Measurements from ENCODE around the gene ING4. TPM values are rescaled to one million over a fixed set of nuclear protein-coding genes. Genes with fewer than 3 reads are reported as not detected.

Gene ING4
- total and polyA plus RNA-seq, 2 of the 13 experiments (the other 11 are each of a cell fraction or from before 2014, with no cell fraction given), result 14.4 to 32.4 TPM

DNA sequence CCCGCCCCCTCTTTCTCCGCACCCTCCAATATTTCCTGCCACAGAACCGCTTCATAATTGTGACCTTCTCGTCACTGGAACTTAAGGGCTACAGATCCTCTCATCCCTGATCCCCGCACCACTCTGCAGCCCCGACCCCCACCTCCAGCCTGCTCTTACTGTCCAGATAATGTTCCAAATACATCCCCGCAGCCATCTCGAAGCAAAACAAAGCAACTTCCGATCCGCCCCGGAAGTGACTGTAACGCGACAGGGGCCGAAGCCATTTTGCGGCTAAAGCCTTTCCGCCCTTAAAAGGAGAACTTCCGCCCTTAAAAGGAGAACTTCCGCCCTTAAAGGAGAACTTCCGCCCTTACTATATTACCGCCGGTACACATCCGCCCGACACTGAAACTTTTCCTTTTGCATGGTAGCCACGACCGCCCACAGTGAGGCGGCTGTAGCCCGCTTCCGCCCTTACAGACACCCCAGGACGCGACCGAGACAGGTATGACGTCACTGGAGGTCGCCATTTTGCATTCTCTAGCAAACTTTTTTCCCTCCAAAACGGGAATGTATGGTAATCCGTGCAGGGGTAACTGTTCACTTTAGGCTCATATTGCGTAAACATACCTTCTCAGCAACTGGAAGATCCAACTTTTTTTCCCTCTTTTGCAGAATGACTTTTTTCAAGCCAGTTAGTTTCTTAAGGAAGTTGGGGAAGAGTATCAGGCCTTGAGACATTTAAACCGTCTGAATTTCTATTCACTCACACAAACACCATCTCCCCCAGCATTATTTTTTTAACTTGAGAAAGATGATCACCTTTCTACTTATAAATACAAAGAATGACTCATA lies at the start of gene ING4 (continued):
- peak; percentile 56; the same call in 1 of the 2 replicates for TF ChIP-seq ZNF547 (CRISPR knock-in tag; IDR thresholded peaks at IDR 0.05)
- TF ChIP-seq, protein P1, sequence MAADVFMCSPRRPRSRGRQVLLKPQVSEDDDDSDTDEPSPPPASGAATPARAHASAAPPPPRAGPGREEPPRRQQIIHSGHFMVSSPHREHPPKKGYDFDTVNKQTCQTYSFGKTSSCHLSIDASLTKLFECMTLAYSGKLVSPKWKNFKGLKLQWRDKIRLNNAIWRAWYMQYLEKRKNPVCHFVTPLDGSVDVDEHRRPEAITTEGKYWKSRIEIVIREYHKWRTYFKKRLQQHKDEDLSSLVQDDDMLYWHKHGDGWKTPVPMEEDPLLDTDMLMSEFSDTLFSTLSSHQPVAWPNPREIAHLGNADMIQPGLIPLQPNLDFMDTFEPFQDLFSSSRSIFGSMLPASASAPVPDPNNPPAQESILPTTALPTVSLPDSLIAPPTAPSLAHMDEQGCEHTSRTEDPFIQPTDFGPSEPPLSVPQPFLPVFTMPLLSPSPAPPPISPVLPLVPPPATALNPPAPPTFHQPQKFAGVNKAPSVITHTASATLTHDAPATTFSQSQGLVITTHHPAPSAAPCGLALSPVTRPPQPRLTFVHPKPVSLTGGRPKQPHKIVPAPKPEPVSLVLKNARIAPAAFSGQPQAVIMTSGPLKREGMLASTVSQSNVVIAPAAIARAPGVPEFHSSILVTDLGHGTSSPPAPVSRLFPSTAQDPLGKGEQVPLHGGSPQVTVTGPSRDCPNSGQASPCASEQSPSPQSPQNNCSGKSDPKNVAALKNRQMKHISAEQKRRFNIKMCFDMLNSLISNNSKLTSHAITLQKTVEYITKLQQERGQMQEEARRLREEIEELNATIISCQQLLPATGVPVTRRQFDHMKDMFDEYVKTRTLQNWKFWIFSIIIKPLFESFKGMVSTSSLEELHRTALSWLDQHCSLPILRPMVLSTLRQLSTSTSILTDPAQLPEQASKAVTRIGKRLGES (CRISPR knock-in tag; IDR thresholded peaks at IDR 0.05; ENCODE audit: borderline replicate concordance), result no peak
- TF ChIP-seq ZNF776 (CRISPR knock-in tag; IDR thresholded peaks at IDR 0.05), result no peak
- TF ChIP-seq PAF1 (CRISPR knock-in tag; IDR thresholded peaks at IDR 0.05), result no peak
- TF ChIP-seq ZNF607 (CRISPR knock-in tag; IDR thresholded peaks at IDR 0.05; ENCODE audit: borderline replicate concordance), result peak; percentile 73; the same call in 1 of the 2 replicates
- no peak for TF ChIP-seq KDM6A (CRISPR knock-in tag; IDR thresholded peaks at IDR 0.05; ENCODE audit: low read depth)
- TF ChIP-seq MEIS1 (CRISPR knock-in tag; IDR thresholded peaks at IDR 0.05; ENCODE audit: borderline replicate concordance), result no peak
- TF ChIP-seq ZC3H4 (CRISPR knock-in tag; IDR thresholded peaks at IDR 0.05; ENCODE audit: borderline replicate concordance), result no peak
- no peak for TF ChIP-seq ZFP37 (CRISPR knock-in tag; IDR thresholded peaks at IDR 0.05; ENCODE audit: borderline replicate concordance)
- TF ChIP-seq, protein P2, sequence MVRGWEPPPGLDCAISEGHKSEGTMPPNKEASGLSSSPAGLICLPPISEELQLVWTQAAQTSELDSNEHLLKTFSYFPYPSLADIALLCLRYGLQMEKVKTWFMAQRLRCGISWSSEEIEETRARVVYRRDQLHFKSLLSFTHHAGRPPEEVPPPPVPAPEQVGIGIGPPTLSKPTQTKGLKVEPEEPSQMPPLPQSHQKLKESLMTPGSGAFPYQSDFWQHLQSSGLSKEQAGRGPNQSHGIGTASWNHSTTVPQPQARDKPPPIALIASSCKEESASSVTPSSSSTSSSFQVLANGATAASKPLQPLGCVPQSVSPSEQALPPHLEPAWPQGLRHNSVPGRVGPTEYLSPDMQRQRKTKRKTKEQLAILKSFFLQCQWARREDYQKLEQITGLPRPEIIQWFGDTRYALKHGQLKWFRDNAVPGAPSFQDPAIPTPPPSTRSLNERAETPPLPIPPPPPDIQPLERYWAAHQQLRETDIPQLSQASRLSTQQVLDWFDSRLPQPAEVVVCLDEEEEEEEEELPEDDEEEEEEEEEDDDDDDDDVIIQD (CRISPR knock-in tag; IDR thresholded peaks at IDR 0.05; ENCODE audit: low read depth), result no peak
- 0 out of 2 replicates have a peak, but pooled peaks have one; percentile 20 for TF ChIP-seq ZNF160 (CRISPR knock-in tag; IDR thresholded peaks at IDR 0.05)
- TF ChIP-seq ZSCAN31 (CRISPR knock-in tag; IDR thresholded peaks at IDR 0.05; ENCODE audit: low read depth), result peak; percentile 83; the same call in 1 of the 2 replicates
- peak; percentile 35 for TF ChIP-seq RXRB (CRISPR knock-in tag; IDR thresholded peaks at IDR 0.05; ENCODE audit: borderline replicate concordance)
- TF ChIP-seq, protein P3, sequence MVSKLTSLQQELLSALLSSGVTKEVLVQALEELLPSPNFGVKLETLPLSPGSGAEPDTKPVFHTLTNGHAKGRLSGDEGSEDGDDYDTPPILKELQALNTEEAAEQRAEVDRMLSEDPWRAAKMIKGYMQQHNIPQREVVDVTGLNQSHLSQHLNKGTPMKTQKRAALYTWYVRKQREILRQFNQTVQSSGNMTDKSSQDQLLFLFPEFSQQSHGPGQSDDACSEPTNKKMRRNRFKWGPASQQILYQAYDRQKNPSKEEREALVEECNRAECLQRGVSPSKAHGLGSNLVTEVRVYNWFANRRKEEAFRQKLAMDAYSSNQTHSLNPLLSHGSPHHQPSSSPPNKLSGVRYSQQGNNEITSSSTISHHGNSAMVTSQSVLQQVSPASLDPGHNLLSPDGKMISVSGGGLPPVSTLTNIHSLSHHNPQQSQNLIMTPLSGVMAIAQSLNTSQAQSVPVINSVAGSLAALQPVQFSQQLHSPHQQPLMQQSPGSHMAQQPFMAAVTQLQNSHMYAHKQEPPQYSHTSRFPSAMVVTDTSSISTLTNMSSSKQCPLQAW (CRISPR knock-in tag; IDR thresholded peaks at IDR 0.05), result peak; percentile 89
- TF ChIP-seq ZNF619 (CRISPR knock-in tag; IDR thresholded peaks at IDR 0.05), result no peak
- TF ChIP-seq SP1 (IDR thresholded peaks at IDR 0.05), result no peak
- peak; percentile 90 for TF ChIP-seq SP1 (CRISPR knock-in tag; IDR thresholded peaks at IDR 0.05)
- no peak for TF ChIP-seq ARNT2 (CRISPR knock-in tag; IDR thresholded peaks at IDR 0.05; ENCODE audit: low read depth)
- peak; percentile 15 for TF ChIP-seq TBL1XR1 (IDR thresholded peaks at IDR 0.05; ENCODE audit: borderline replicate concordance, low read length, partially characterized antibody)
- TF ChIP-seq, protein P4, sequence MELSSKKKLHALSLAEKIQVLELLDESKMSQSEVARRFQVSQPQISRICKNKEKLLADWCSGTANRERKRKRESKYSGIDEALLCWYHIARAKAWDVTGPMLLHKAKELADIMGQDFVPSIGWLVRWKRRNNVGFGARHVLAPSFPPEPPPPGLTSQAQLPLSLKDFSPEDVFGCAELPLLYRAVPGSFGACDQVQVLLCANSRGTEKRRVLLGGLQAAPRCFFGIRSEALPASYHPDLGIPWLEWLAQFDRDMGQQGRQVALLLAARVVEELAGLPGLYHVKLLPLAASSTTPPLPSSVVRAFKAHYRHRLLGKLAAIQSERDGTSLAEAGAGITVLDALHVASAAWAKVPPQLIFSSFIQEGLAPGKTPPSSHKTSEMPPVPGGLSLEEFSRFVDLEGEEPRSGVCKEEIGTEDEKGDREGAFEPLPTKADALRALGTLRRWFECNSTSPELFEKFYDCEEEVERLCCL (CRISPR knock-in tag; IDR thresholded peaks at IDR 0.05; ENCODE audit: borderline replicate concordance), result no peak
- TF ChIP-seq ZNF124 (CRISPR knock-in tag; IDR thresholded peaks at IDR 0.05), result peak; percentile 70; the same call in 1 of the 2 replicates
